H1 (cell line): ENCODE measurements around the gene KRR1. TPM values are rescaled to one million over a fixed set of nuclear protein-coding genes. Genes with fewer than 3 reads are reported as not detected.

Source experiments
- CTCF ChIA-PET: fragments of 300-600 bp; sonication (Branson Sonifier 250); formaldehyde crosslinking; loops from one replicate; lab custom pipeline; 2021; ENCODE audit not compliant: partially characterized antibody; lab: Charles Lee
- POLR2A ChIA-PET: fragments of 300-600 bp; sonication (Branson Sonifier 250); formaldehyde crosslinking; loops from one replicate; lab custom pipeline; 2021; ENCODE audit warnings: inconsistent platforms; ENCODE audit not compliant: partially characterized antibody; lab: Charles Lee
- DNase-seq, 2 experiments: peaks; one replicate each; pipeline versions ENCODE4 v3.0.0 to v3.0.0-alpha.2; 2010 to 2022; ENCODE audit warnings: low spot score in 2 of 2, low read depth in 1 of 2, mixed read lengths in 1 of 2
- FAIRE-seq: peaks from 2 replicates; lab custom pipeline; 2011; peaks lifted over from hg19 to GRCh38; lab: Jason Lieb, UNC
- H2AFZ ChIP-seq: 2 replicates; pipeline ENCODE4 v1.8.1; 2012; ENCODE audit warnings: low read length, inconsistent platforms
- H2AK5ac ChIP-seq: 2 replicates; pipeline ENCODE4 v1.6.1; 2013; ENCODE audit warnings: low read depth, low read length
- H2BK120ac ChIP-seq: replicated peaks from 2 replicates; pipeline ENCODE3; 2013; ENCODE audit warnings: low read depth, low read length, inconsistent platforms
- H2BK12ac ChIP-seq: 2 replicates; pipeline ENCODE4 v1.6.1; 2013; ENCODE audit warnings: low read depth, low read length
- H2BK15ac ChIP-seq: 2 replicates; pipeline ENCODE4 v1.6.1; 2013; ENCODE audit warnings: low read length
- H2BK20ac ChIP-seq: 2 replicates; pipeline ENCODE4 v1.6.1; 2013; ENCODE audit warnings: low read length
- H2BK5ac ChIP-seq: 2 replicates; pipeline ENCODE4 v1.6.1; 2013; ENCODE audit warnings: low read depth, low read length
- H3K14ac ChIP-seq: 2 replicates; pipeline ENCODE4 v1.6.1; 2013; ENCODE audit warnings: inconsistent platforms; ENCODE audit not compliant: insufficient read length
- H3K18ac ChIP-seq: 2 replicates; pipeline ENCODE4 v1.6.1; 2013; ENCODE audit warnings: low read length; ENCODE audit errors: extremely low read depth
- H3K23ac ChIP-seq: 2 replicates; pipeline ENCODE4 v1.6.1; 2013; ENCODE audit warnings: inconsistent platforms; ENCODE audit not compliant: insufficient read length
- H3K23me2 ChIP-seq: 2 replicates; pipeline ENCODE4 v1.6.1; 2013; ENCODE audit warnings: low read depth, low read length
- H3K27ac ChIP-seq: 2 replicates; pipeline ENCODE4 v1.6.1; 2011; ENCODE audit warnings: low read depth, low read length, inconsistent platforms
- H3K27me3 ChIP-seq, 4 experiments: replicated peaks in 1 of 4; 1 replicate in 1 of 4; 2 replicates in 3 of 4; pipeline versions ENCODE4 v1.6.1 to v1.8.1; 2011 to 2013; ENCODE audit warnings: low read length in 3 of 4, mild to moderate bottlenecking in 3 of 4, inconsistent platforms in 2 of 4, mixed read lengths in 2 of 4, moderate library complexity in 1 of 4; ENCODE audit not compliant: control insufficient read depth in 3 of 4, insufficient read depth in 3 of 4; ENCODE audit errors: extremely low read depth in 1 of 4
- H3K36me3 ChIP-seq, 4 experiments: 2 replicates each; pipeline versions ENCODE4 v1.6.1 to v1.8.1; 2011 to 2013; ENCODE audit warnings: mild to moderate bottlenecking in 4 of 4, low read length in 3 of 4, moderate library complexity in 2 of 4, control low read depth in 1 of 4, inconsistent platforms in 1 of 4; ENCODE audit not compliant: insufficient read depth in 4 of 4, control insufficient read depth in 2 of 4
- H3K4ac ChIP-seq: replicated peaks from 2 replicates; pipeline ENCODE3; 2013; ENCODE audit warnings: low read length, low read depth, mixed read lengths, inconsistent platforms; ENCODE audit not compliant: insufficient read length
- H3K4me1 ChIP-seq, 4 experiments: replicated peaks in 1 of 4; 1 replicate in 1 of 4; 2 replicates in 3 of 4; pipeline versions ENCODE4 v1.6.1 to v1.8.1; 2011 to 2013; ENCODE audit warnings: low read length in 3 of 4, inconsistent platforms in 2 of 4, mixed read lengths in 1 of 4; ENCODE audit not compliant: insufficient read depth in 4 of 4, control insufficient read depth in 3 of 4
- H3K4me2 ChIP-seq, 2 experiments: 2 replicates each; pipeline versions ENCODE4 v1.6.1 to v1.8.1; 2011 to 2013; ENCODE audit warnings: low read depth in 2 of 2, low read length in 2 of 2, control low read depth in 1 of 2, inconsistent platforms in 1 of 2, mild to moderate bottlenecking in 1 of 2; ENCODE audit not compliant: insufficient read depth in 1 of 2
- H3K4me3 ChIP-seq, 4 experiments: fragments of 200-600, 300-600 bp in 1 of 4; sonication (generic), shearing (Covaris generic), sonication (Bioruptor Twin) in 1 of 4; 2 replicates each; pipeline versions ENCODE4 v1.5.1 to v1.8.1; 2011 to 2016; ENCODE audit warnings: low read length in 4 of 4, low read depth in 3 of 4, control low read depth in 2 of 4, inconsistent platforms in 2 of 4, mild to moderate bottlenecking in 2 of 4, mixed read lengths in 1 of 4, moderate library complexity in 1 of 4; ENCODE audit not compliant: insufficient read depth in 2 of 4; ENCODE audit errors: extremely low read depth in 1 of 4
- H3K56ac ChIP-seq: replicated peaks from 2 replicates; pipeline ENCODE3; 2013; ENCODE audit warnings: low read depth, mild to moderate bottlenecking, mixed read lengths, low read length, inconsistent platforms; ENCODE audit not compliant: insufficient read length
- H3K79me1 ChIP-seq: 2 replicates; pipeline ENCODE4 v1.6.1; 2013; ENCODE audit warnings: low read depth, low read length, control low read depth
- H3K79me2 ChIP-seq, 2 experiments: 2 replicates each; pipeline versions ENCODE4 v1.6.1 to v1.8.1; 2012 to 2013; ENCODE audit warnings: low read length in 2 of 2, mild to moderate bottlenecking in 2 of 2, inconsistent platforms in 1 of 2; ENCODE audit not compliant: insufficient read depth in 2 of 2, control insufficient read depth in 1 of 2
- H3K9ac ChIP-seq, 4 experiments: replicated peaks in 1 of 4; 1 replicate in 1 of 4; 2 replicates in 3 of 4; pipeline versions ENCODE4 v1.6.1 to v1.8.1; 2011 to 2013; ENCODE audit warnings: low read depth in 3 of 4, low read length in 3 of 4, control low read depth in 2 of 4, mild to moderate bottlenecking in 2 of 4, moderate library complexity in 2 of 4, inconsistent platforms in 1 of 4; ENCODE audit errors: extremely low read depth in 1 of 4
- H3K9me3 ChIP-seq, 2 experiments: 2 replicates each; pipeline versions ENCODE4 v1.6.1 to v1.8.1; 2012 to 2013; ENCODE audit warnings: mild to moderate bottlenecking in 2 of 2, moderate library complexity in 2 of 2, control low read depth in 1 of 2, inconsistent platforms in 1 of 2, low read depth in 1 of 2, low read length in 1 of 2, mixed read lengths in 1 of 2; ENCODE audit not compliant: insufficient read depth in 2 of 2
- H4K20me1 ChIP-seq, 2 experiments: replicated peaks in 1 of 2; 2 replicates each; pipeline versions ENCODE3 to v1.8.1; 2011 to 2013; ENCODE audit warnings: inconsistent platforms in 2 of 2, low read length in 2 of 2, mild to moderate bottlenecking in 1 of 2; ENCODE audit not compliant: insufficient read depth in 2 of 2, control insufficient read depth in 1 of 2
- H4K5ac ChIP-seq: 2 replicates; pipeline ENCODE4 v1.6.1; 2013; ENCODE audit warnings: low read length, low read depth, mixed read lengths, inconsistent platforms; ENCODE audit not compliant: insufficient read length
- H4K8ac ChIP-seq: 2 replicates; pipeline ENCODE4 v1.8.0; 2013; ENCODE audit warnings: mild to moderate bottlenecking, moderate library complexity, low read length, inconsistent platforms; ENCODE audit not compliant: insufficient read depth; ENCODE audit errors: extremely low read depth
- H4K91ac ChIP-seq: replicated peaks from 2 replicates; pipeline ENCODE3; 2013; ENCODE audit warnings: low read length, mixed read lengths, inconsistent platforms; ENCODE audit not compliant: insufficient read length
- RAD21 ChIP-seq, 2 experiments: IDR thresholded peaks in 1 of 2; conservative IDR thresholded peaks in 1 of 2; 2 replicates each; pipeline ENCODE4 v1.6.1; 2011; ENCODE audit warnings: low read depth in 2 of 2, low read length in 2 of 2, improper control_type of control experiment in 1 of 2, inconsistent platforms in 1 of 2, mild to moderate bottlenecking in 1 of 2, moderate library complexity in 1 of 2
- SRF ChIP-seq: IDR thresholded peaks from 2 replicates; pipeline ENCODE4 v1.6.1; 2011; ENCODE audit warnings: mild to moderate bottlenecking, low read depth, low read length, moderate library complexity
- WGBS, 2 experiments: shearing (Covaris generic) in 1 of 2; methylation state at CpG; one replicate each; pipeline versions ENCODE4 v1.1.6 to v1.1.7; 2013 to 2015; ENCODE audit warnings: low lambda C conversion rate in 2 of 2, mixed read lengths in 2 of 2, inconsistent platforms in 1 of 2, low coverage in 1 of 2, missing lambda C conversion rate in 1 of 2; ENCODE audit not compliant: insufficient replicate concordance in 2 of 2, insufficient coverage in 1 of 2, insufficient read length in 1 of 2; ENCODE audit errors: extremely low coverage in 1 of 2, missing lambda C conversion rate in 1 of 2; 5-methylcytosine and 5-hydroxymethylcytosine counted together
- polyA plus RNA-seq, 7 experiments: library from polyadenylated mRNA; depleted of rRNA in 3 of 7; stranded (reverse) in 5 of 7; unstranded in 2 of 7; fragments of >200 nt in 5 of 7; fragments of 200-250 nt in 2 of 7; gene quantifications; 1 replicate in 5 of 7; 2 replicates in 1 of 7; 4 replicates in 1 of 7; pipeline versions ENCODE4 v1.2.1 to v1.2.3, GENCODE V29; 2011 to 2013; ENCODE audit warnings: missing spikeins in 2 of 7, mixed read lengths in 2 of 7
- total RNA-seq: library from RNA; stranded (reverse); fragmentation: NEBNext Ultra II Directional; extraction: Animal tissue kit (Norgen Biotek cat#: 25700); gene quantifications from 2 replicates; pipeline ENCODE4 v1.2.1, GENCODE V29; 2021
- TF ChIP-seq, protein P1 (sequence below), 3 experiments: IDR thresholded peaks; 1 replicate in 2 of 3; 2 replicates in 1 of 3; pipeline versions ENCODE4 v1.5.1 to v1.6.1; 2011; ENCODE audit warnings: low read length in 3 of 3, mild to moderate bottlenecking in 3 of 3, inconsistent platforms in 2 of 3, low read depth in 1 of 3, moderate library complexity in 1 of 3; ENCODE audit not compliant: insufficient read depth in 1 of 3; ENCODE audit errors: control extremely low read depth in 1 of 3

Gene KRR1
- total and polyA plus RNA-seq, 2 of the 8 experiments (the other 6 are each of a cell fraction or from before 2014, with no cell fraction given): 6.1 to 80.1 TPM

DNA sequence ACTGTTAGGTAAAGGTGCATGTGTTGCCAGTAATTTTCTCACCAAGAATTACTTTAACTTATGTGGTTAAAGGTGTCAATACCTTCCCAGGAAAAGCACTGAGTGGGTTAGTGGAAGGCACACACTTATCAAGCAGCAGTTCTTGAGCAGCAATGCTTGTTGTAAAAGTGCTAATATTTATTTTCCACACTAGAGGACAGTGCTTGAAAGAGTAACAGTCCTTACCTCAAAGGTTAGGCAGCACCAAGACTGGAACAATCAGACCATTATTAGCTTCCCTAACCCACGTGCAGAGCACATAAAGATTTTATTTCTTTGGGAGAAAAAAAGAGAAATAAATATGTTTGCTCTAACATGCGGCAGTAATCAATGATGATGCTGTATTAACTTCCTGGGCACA is 48.8 kb upstream of the KRR1 start:
- DNase-seq: no peak
- TF ChIP-seq SRF (no peak), RAD21 (IDR thresholded peaks at IDR 0.05 in 1 of 2, conservative IDR thresholded peaks at IDR 0.05 in 1 of 2; ENCODE audit: low read depth in 2 of 2, low read length in 2 of 2) (peak; percentile 60 to 66)
- TF ChIP-seq, protein P1, sequence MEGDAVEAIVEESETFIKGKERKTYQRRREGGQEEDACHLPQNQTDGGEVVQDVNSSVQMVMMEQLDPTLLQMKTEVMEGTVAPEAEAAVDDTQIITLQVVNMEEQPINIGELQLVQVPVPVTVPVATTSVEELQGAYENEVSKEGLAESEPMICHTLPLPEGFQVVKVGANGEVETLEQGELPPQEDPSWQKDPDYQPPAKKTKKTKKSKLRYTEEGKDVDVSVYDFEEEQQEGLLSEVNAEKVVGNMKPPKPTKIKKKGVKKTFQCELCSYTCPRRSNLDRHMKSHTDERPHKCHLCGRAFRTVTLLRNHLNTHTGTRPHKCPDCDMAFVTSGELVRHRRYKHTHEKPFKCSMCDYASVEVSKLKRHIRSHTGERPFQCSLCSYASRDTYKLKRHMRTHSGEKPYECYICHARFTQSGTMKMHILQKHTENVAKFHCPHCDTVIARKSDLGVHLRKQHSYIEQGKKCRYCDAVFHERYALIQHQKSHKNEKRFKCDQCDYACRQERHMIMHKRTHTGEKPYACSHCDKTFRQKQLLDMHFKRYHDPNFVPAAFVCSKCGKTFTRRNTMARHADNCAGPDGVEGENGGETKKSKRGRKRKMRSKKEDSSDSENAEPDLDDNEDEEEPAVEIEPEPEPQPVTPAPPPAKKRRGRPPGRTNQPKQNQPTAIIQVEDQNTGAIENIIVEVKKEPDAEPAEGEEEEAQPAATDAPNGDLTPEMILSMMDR (IDR thresholded peaks at IDR 0.05; ENCODE audit: control extremely low read depth in 1 of 3, insufficient read depth in 1 of 3, low read depth in 1 of 3, low read length in 3 of 3): peak in 2 of 3 experiments; percentile 5 to 40; a peak in 2 of 4 replicates

More for the DNA sequence above, 48.8 kb upstream of the KRR1 start:
- H2BK5ac ChIP-seq: no peak overlapping the region
- no peak overlapping the region for H3K4me2 ChIP-seq
- peaks cover 0 to 2% (median 0%) of the 10 kb centered on the region in 4 experiments; a peak in 1 of 7 replicates for H3K27me3 ChIP-seq
- no peak overlapping the region for H3K18ac ChIP-seq
- no peak overlapping the region for H3K23ac ChIP-seq
- no peaks in the 10 kb centered on the region for H3K79me1 ChIP-seq
- WGBS, 2 experiments: 72% methylated on average over 2 of the region's 2 CpGs; no CpG with 5 or more reads in 1 of the 2 experiments
- no peaks in the 10 kb centered on the region for H3K23me2 ChIP-seq
- no peaks in the 10 kb centered on the region for H3K79me2 ChIP-seq
- no peak overlapping the region for H3K27ac ChIP-seq
- no peaks in the 10 kb centered on the region for H3K4me1 ChIP-seq
- H3K36me3 ChIP-seq: no peaks in the 10 kb centered on the region; a peak in 1 of 8 replicates
- no peak overlapping the region for H3K9ac ChIP-seq
- H3K9me3 ChIP-seq: peaks cover 4 to 5% of the 10 kb centered on the region in 2 experiments; a peak in 2 of 4 replicates
- no peak overlapping the region for H3K56ac ChIP-seq
- H2BK12ac ChIP-seq: no peak overlapping the region
- H3K4me3 ChIP-seq: no peak overlapping the region
- H2BK20ac ChIP-seq: no peak overlapping the region
- no peak overlapping the region for H2AFZ ChIP-seq
- ChIA-PET POLR2A (no interaction called here), CTCF (interaction anchor here (0.8 to 1.6 kb wide), 6 partner anchors 32 to 780 kb away, joined by 3 to 6 read pairs (median 3); no protein-coding TSS in a partner anchor)
- no peak overlapping the region for H3K4ac ChIP-seq
- no peak overlapping the region for H4K91ac ChIP-seq
- no peak overlapping the region for H2AK5ac ChIP-seq
- FAIRE-seq: no peak
- H2BK120ac ChIP-seq: no peak overlapping the region
- no peak overlapping the region for H4K8ac ChIP-seq
- no peak overlapping the region for H4K5ac ChIP-seq
- no peak overlapping the region for H3K14ac ChIP-seq
- no peaks in the 10 kb centered on the region for H4K20me1 ChIP-seq
- H2BK15ac ChIP-seq: no peak overlapping the region
